Panc1 (cell line): Measurements from ENCODE around the gene ECHDC3.

Source experiments
- CTCF ChIP-seq: fragments of 450-650 bp; IDR thresholded peaks from 2 replicates; pipeline ENCODE4 v1.5.1; 2017; ENCODE audit warnings: mild to moderate bottlenecking
- POLR2AphosphoS5 ChIP-seq: IDR thresholded peaks from 2 replicates; pipeline ENCODE4 v1.6.1; 2012; ENCODE audit warnings: mild to moderate bottlenecking, low read depth, low read length, moderate library complexity
- REST ChIP-seq, 2 experiments: IDR thresholded peaks; 2 replicates each; pipeline ENCODE4 v1.6.1; 2011 to 2012; ENCODE audit warnings: low read depth in 2 of 2, control low read depth in 1 of 2, low read length in 1 of 2, mild to moderate bottlenecking in 1 of 2, moderate library complexity in 1 of 2; ENCODE audit not compliant: insufficient read depth in 1 of 2
- SIN3A ChIP-seq: IDR thresholded peaks from 2 replicates; pipeline ENCODE4 v1.6.1; 2012; ENCODE audit warnings: low read depth, mild to moderate bottlenecking, low read length, moderate library complexity, borderline replicate concordance; ENCODE audit not compliant: insufficient read depth
- TCF7L2 ChIP-seq: IDR thresholded peaks from 2 replicates; pipeline ENCODE4 v1.6.1; 2011; ENCODE audit warnings: mild to moderate bottlenecking, low read depth, low read length, inconsistent platforms

- no peak for TF ChIP-seq POLR2AphosphoS5
- TF ChIP-seq CTCF, result no peak
- TF ChIP-seq SIN3A, result no peak
- no peak for TF ChIP-seq REST (IDR thresholded peaks at IDR 0.05; ENCODE audit: insufficient read depth in 1 of 2, low read depth in 2 of 2, low read length in 1 of 2)
- TF ChIP-seq TCF7L2, result no peak
These were observed 62.2 kb downstream of the ECHDC3 start for GRCh38 chr10:11804336-11804735.
